B cell (primary cell): ENCODE measurements around the gene HMCN1. TPM values are rescaled to one million over a fixed set of nuclear protein-coding genes. Genes with fewer than 3 reads are reported as not detected.

Source experiments
- ATAC-seq: fragments of 200-7000 bp; cut with Tn5 transposase; one replicate; pipeline ENCODE4 v1.10.0; 2021; ENCODE audit warnings: low read depth, mild to moderate bottlenecking, moderate number of reproducible peaks, moderate library complexity
- CTCF ChIA-PET: fragments of 350-600 bp; sonication (Branson Sonifier 250); formaldehyde crosslinking; loops from one replicate; lab custom pipeline; 2021; ENCODE audit warnings: antibody characterized with exemption, inconsistent platforms; lab: Charles Lee
- POLR2A ChIA-PET: fragments of 350-600 bp; sonication (Branson Sonifier 250); formaldehyde crosslinking; loops from one replicate; lab custom pipeline; 2021; ENCODE audit warnings: antibody characterized with exemption; lab: Charles Lee
- DNase-seq: peaks from one replicate; pipeline ENCODE4 v3.0.0; 2013
- H2AFZ ChIP-seq: 2 replicates; pipeline ENCODE4 v1.6.1; 2012; ENCODE audit warnings: mild to moderate bottlenecking, low read depth, low read length; ENCODE audit not compliant: insufficient read depth, poor library complexity, severe bottlenecking
- H3K27ac ChIP-seq, 2 donors: 1 replicate in 1 of 2; 2 replicates in 1 of 2; pipeline ENCODE4 v1.5.1; 2012 to 2013; ENCODE audit warnings: low read length in 2 of 2, mild to moderate bottlenecking in 2 of 2, moderate library complexity in 1 of 2
- H3K27me3 ChIP-seq, 4 experiments: fragments of 200-600 bp in 1 of 4; sonication (generic) in 1 of 4; replicated peaks in 1 of 4; 1 replicate in 2 of 4; 2 replicates in 2 of 4; pipeline versions ENCODE4 v1.6.1 to v1.7.0; 2013 to 2016; ENCODE audit warnings: low read length in 3 of 4, mild to moderate bottlenecking in 2 of 4, mixed read lengths in 1 of 4, moderate library complexity in 1 of 4; ENCODE audit not compliant: insufficient read depth in 4 of 4, control insufficient read depth in 3 of 4; ENCODE audit errors: control extremely low read depth in 1 of 4
- H3K36me3 ChIP-seq, 2 experiments: replicated peaks in 1 of 2; 1 replicate in 1 of 2; 2 replicates in 1 of 2; pipeline versions ENCODE4 v1.6.1 to v1.7.1; 2013; ENCODE audit warnings: low read length in 1 of 2; ENCODE audit not compliant: insufficient read depth in 2 of 2, control insufficient read depth in 1 of 2; ENCODE audit errors: control extremely low read depth in 1 of 2, extremely low read depth in 1 of 2
- H3K4me1 ChIP-seq, 2 donors: fragments of 200-600 bp in 1 of 2; sonication (generic) in 1 of 2; 1 replicate in 1 of 2; 2 replicates in 1 of 2; pipeline versions ENCODE4 v1.5.1 to v1.6.1; 2013 to 2017; ENCODE audit warnings: low read length in 2 of 2; ENCODE audit not compliant: control insufficient read depth in 2 of 2, insufficient read depth in 2 of 2
- H3K4me2 ChIP-seq: replicated peaks from 2 replicates; pipeline ENCODE3; 2012; ENCODE audit warnings: mild to moderate bottlenecking, low read depth, low read length; ENCODE audit not compliant: poor library complexity, severe bottlenecking
- H3K4me3 ChIP-seq, 5 experiments: fragments of 200-600 bp in 1 of 5; sonication (generic) in 1 of 5; 1 replicate in 3 of 5; 2 replicates in 2 of 5; pipeline versions ENCODE4 v1.5.1 to v1.7.0; 2011 to 2016; ENCODE audit warnings: low read length in 4 of 5, mild to moderate bottlenecking in 4 of 5, low read depth in 2 of 5, control low read depth in 1 of 5, moderate library complexity in 1 of 5; ENCODE audit not compliant: insufficient read depth in 1 of 5; ENCODE audit errors: control extremely low read depth in 1 of 5, extremely low read depth in 1 of 5
- H3K79me2 ChIP-seq: fragments of 200-600 bp; sonication (generic); one replicate; pipeline ENCODE4 v1.6.0; 2016; ENCODE audit warnings: low read length; ENCODE audit not compliant: control insufficient read depth, insufficient read depth
- H3K9ac ChIP-seq: fragments of 200-600 bp; sonication (generic); 2 replicates; pipeline ENCODE4 v1.6.1; 2017; ENCODE audit warnings: mild to moderate bottlenecking, low read length, moderate library complexity
- H3K9me3 ChIP-seq, 3 donors: one replicate each; pipeline versions ENCODE4 v1.6.1 to v1.7.1; 2013; ENCODE audit warnings: low read length in 2 of 3; ENCODE audit not compliant: control insufficient read depth in 2 of 3, insufficient read depth in 1 of 3; ENCODE audit errors: control extremely low read depth in 1 of 3
- H4K20me1 ChIP-seq: 2 replicates; pipeline ENCODE4 v1.6.0; 2012; ENCODE audit warnings: mild to moderate bottlenecking, low read length; ENCODE audit not compliant: insufficient read depth, control insufficient read depth, poor library complexity, severe bottlenecking
- H3K27ac Mint-ChIP-seq: one replicate; pipeline ENCODE4 v1.8.0; 2021; ENCODE audit warnings: mixed read lengths
- H3K27me3 Mint-ChIP-seq: one replicate; pipeline ENCODE4 v1.8.0; 2021; ENCODE audit warnings: mixed read lengths
- H3K4me1 Mint-ChIP-seq: one replicate; pipeline ENCODE4 v1.8.0; 2021; ENCODE audit warnings: mixed read lengths
- H3K4me3 Mint-ChIP-seq: one replicate; pipeline ENCODE4 v1.8.0; 2021; ENCODE audit warnings: mixed read lengths
- H3K9me3 Mint-ChIP-seq: one replicate; pipeline ENCODE4 v1.8.0; 2022; ENCODE audit warnings: mixed read lengths; ENCODE audit not compliant: insufficient read depth
- EZH2 ChIP-seq: IDR thresholded peaks from 2 replicates; pipeline ENCODE4 v1.6.1; 2012; ENCODE audit warnings: borderline replicate concordance, low read depth, mild to moderate bottlenecking, moderate library complexity, low read length; ENCODE audit not compliant: insufficient read depth, poor library complexity, severe bottlenecking
- WGBS: methylation state at CpG from one replicate; pipeline ENCODE4 v1.1.5; 2013; ENCODE audit warnings: missing lambda C conversion rate; ENCODE audit not compliant: insufficient coverage; 5-methylcytosine and 5-hydroxymethylcytosine counted together
- intact Hi-C: fragments of 100-400 bp; cut with micrococcal nuclease; formaldehyde crosslinking; loops from one replicate; pipeline ENCODE4 v1.10.0; 2022
- polyA plus RNA-seq: library from polyadenylated mRNA; depleted of rRNA; stranded (reverse); fragments of >200 nt; gene quantifications from 2 replicates; pipeline ENCODE4 v1.2.3, GENCODE V29; 2012
- total RNA-seq, 2 donors: library from RNA; stranded (reverse); fragments of 120-200 nt in 1 of 2; gene quantifications; 1 replicate in 1 of 2; 2 replicates in 1 of 2; pipeline versions ENCODE4 v1.2.3 to v1.2.4, GENCODE V29; 2013 to 2022
- TF ChIP-seq, protein P1 (sequence below): fragments of 200-600 bp; IDR thresholded peaks from one replicate; pipeline ENCODE4 v1.8.0; 2022; ENCODE audit warnings: antibody characterized with exemption, mild to moderate bottlenecking

The HMCN1 gene
- total and polyA plus RNA-seq, 2 donors (not counting 1 experiment from before 2014, with no cell fraction given), result not detected

DNA sequence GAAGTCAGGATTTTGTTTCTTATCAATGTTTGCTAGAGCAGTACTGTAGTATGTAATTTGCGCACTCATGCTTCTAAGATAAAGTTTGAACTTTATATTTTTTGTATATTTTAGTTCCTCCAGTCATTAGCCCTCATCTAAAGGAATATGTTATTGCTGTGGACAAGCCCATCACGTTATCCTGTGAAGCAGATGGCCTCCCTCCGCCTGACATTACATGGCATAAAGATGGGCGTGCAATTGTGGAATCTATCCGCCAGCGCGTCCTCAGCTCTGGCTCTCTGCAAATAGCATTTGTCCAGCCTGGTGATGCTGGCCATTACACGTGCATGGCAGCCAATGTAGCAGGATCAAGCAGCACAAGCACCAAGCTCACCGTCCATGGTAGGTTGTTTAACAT is 388.6 kb downstream of the HMCN1 start:
- Mint-ChIP-seq H3K27me3 (no peaks in the 10 kb centered on the region), H3K4me3 (no peak overlapping the region), H3K9me3 (no peaks in the 10 kb centered on the region), H3K4me1 (no peaks in the 10 kb centered on the region), H3K27ac (no peak overlapping the region)
- no peaks in the 10 kb centered on the region for H3K27me3 ChIP-seq
- TF ChIP-seq, protein P1, sequence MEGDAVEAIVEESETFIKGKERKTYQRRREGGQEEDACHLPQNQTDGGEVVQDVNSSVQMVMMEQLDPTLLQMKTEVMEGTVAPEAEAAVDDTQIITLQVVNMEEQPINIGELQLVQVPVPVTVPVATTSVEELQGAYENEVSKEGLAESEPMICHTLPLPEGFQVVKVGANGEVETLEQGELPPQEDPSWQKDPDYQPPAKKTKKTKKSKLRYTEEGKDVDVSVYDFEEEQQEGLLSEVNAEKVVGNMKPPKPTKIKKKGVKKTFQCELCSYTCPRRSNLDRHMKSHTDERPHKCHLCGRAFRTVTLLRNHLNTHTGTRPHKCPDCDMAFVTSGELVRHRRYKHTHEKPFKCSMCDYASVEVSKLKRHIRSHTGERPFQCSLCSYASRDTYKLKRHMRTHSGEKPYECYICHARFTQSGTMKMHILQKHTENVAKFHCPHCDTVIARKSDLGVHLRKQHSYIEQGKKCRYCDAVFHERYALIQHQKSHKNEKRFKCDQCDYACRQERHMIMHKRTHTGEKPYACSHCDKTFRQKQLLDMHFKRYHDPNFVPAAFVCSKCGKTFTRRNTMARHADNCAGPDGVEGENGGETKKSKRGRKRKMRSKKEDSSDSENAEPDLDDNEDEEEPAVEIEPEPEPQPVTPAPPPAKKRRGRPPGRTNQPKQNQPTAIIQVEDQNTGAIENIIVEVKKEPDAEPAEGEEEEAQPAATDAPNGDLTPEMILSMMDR, result no peak
- TF ChIP-seq EZH2, result no peak
- no peaks in the 10 kb centered on the region for H3K79me2 ChIP-seq
- H3K4me1 ChIP-seq, result no peaks in the 10 kb centered on the region
- ATAC-seq, result no peak
- no peak overlapping the region for H3K27ac ChIP-seq
- intact Hi-C loops, result no loop called here
- ChIA-PET POLR2A (no interaction called here), CTCF (no interaction called here)
- no peak for DNase-seq
- no peaks in the 10 kb centered on the region for H3K36me3 ChIP-seq
- no peak overlapping the region for H3K4me3 ChIP-seq
- H2AFZ ChIP-seq, result no peak overlapping the region
- no peaks in the 10 kb centered on the region for H4K20me1 ChIP-seq
- H3K9ac ChIP-seq, result no peak overlapping the region
- 90% methylated on average over 8 of the region's 9 CpGs for WGBS
- H3K9me3 ChIP-seq, result no peaks in the 10 kb centered on the region
- no peak overlapping the region for H3K4me2 ChIP-seq

DNA sequence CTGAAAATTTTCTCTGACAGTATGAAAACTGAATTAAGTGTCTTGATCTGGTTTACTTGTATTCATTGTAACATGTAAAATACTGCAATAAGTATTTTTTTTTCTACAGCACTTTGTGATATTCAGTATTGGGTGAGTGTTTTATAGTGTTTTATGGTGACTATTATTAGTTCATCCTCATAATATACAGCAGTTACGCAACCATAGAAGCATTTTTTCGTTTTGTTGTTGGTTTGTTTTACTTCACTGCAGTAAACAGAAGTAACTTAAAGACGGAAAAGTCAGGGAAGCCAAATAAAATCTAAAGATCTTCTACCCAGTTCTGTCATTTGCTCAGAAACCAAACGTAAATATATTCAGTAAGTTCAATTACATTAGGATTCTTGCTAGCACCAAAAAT is 390.8 kb downstream of the HMCN1 start:
- H3K4me1 Mint-ChIP-seq, result no peaks in the 10 kb centered on the region
- WGBS, result no CpG with 5 or more reads among the region's 4 CpGs
- POLR2A ChIA-PET, result no interaction called here

More for the DNA sequence above, 390.8 kb downstream of the HMCN1 start:
- TF ChIP-seq, protein P1, result no peak
- no peak for TF ChIP-seq EZH2
- Histone ChIP-seq H4K20me1 (no peaks in the 10 kb centered on the region), H3K9me3 (no peaks in the 10 kb centered on the region), H3K27me3 (no peaks in the 10 kb centered on the region), H3K4me1 (no peaks in the 10 kb centered on the region), H3K4me2 (no peak overlapping the region), H3K27ac (no peak overlapping the region), H3K36me3 (no peaks in the 10 kb centered on the region), H2AFZ (no peak overlapping the region), H3K79me2 (no peaks in the 10 kb centered on the region), H3K4me3 (no peak overlapping the region), H3K9ac (no peak overlapping the region)
- CTCF ChIA-PET, result no interaction called here
- no peak for ATAC-seq
- Mint-ChIP-seq H3K27me3 (no peaks in the 10 kb centered on the region), H3K27ac (no peak overlapping the region), H3K9me3 (no peaks in the 10 kb centered on the region), H3K4me3 (no peak overlapping the region)
- intact Hi-C loops, result no loop called here
- no peak for DNase-seq
